AG04449 (cell line): Measurements from ENCODE around the gene ZNF407.

ENCODE experiments used
- CTCF ChIA-PET: fragments of 350-600 bp; formaldehyde crosslinking; extraction: SDS; loops from one replicate; lab custom pipeline; 2021; ENCODE audit warnings: antibody characterized with exemption; lab: Yijun Ruan, JAX
- POLR2A ChIA-PET: fragments of 400-600, 350-600 bp; formaldehyde crosslinking; extraction: SDS; loops from one replicate; lab custom pipeline; 2020; ENCODE audit warnings: antibody characterized with exemption, inconsistent platforms; lab: Yijun Ruan, JAX
- DNase-seq: peaks from one replicate; pipeline ENCODE4 v3.0.0-alpha.2; 2010; ENCODE audit warnings: low read depth, low spot score
- H3K4me3 ChIP-seq: 2 replicates; pipeline ENCODE4 v1.5.1; 2011; ENCODE audit warnings: low read depth, mild to moderate bottlenecking, control low read depth, low read length
- TF ChIP-seq, protein P1 (sequence below): IDR thresholded peaks from one replicate; pipeline ENCODE4 v1.5.1; 2011; ENCODE audit warnings: mild to moderate bottlenecking, moderate library complexity, low read length, control low read depth, inconsistent platforms; ENCODE audit not compliant: insufficient read depth; ENCODE audit errors: missing control alignments

Gene ZNF407

DNA sequence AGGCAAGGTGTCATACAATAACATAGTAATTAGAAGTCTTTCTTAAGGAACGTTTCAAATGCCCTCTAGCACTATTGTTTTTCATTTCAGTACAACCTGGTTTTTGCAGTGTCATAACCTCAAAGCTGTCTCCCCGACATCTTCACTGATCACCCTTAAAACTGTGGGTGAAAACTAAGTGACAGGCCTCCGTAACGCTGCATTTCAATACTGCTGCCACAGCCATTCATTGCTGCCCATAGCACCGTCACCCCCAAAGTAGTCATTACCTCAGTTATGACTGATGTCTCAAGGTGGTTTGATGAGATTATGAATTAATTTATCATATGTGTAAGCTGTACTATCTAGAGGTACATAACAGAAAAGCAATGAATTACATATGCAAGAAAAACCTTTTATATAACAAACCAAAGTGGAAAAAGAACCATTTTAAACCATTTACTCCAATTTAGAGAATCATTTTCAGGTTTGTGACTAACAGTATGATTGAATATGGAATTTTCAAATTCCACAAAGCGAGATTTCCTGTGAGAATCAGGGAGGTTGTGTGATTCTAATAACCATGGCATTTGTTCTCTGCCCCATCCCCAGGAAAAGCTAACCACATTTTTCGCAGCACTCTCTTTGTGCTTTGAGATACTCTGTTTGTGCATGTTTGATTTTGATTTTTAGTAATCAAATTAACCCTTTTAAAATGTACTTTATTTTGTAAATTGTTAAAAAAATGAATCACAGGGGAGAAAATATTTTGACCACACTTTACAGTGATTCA, 348.3 kb downstream of the ZNF407 start:
- H3K4me3 ChIP-seq = no peak overlapping the region
- CTCF ChIA-PET = no interaction called here
- DNase-seq = no peak
- TF ChIP-seq, protein P1, sequence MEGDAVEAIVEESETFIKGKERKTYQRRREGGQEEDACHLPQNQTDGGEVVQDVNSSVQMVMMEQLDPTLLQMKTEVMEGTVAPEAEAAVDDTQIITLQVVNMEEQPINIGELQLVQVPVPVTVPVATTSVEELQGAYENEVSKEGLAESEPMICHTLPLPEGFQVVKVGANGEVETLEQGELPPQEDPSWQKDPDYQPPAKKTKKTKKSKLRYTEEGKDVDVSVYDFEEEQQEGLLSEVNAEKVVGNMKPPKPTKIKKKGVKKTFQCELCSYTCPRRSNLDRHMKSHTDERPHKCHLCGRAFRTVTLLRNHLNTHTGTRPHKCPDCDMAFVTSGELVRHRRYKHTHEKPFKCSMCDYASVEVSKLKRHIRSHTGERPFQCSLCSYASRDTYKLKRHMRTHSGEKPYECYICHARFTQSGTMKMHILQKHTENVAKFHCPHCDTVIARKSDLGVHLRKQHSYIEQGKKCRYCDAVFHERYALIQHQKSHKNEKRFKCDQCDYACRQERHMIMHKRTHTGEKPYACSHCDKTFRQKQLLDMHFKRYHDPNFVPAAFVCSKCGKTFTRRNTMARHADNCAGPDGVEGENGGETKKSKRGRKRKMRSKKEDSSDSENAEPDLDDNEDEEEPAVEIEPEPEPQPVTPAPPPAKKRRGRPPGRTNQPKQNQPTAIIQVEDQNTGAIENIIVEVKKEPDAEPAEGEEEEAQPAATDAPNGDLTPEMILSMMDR = no peak
- POLR2A ChIA-PET = no interaction called here

DNA sequence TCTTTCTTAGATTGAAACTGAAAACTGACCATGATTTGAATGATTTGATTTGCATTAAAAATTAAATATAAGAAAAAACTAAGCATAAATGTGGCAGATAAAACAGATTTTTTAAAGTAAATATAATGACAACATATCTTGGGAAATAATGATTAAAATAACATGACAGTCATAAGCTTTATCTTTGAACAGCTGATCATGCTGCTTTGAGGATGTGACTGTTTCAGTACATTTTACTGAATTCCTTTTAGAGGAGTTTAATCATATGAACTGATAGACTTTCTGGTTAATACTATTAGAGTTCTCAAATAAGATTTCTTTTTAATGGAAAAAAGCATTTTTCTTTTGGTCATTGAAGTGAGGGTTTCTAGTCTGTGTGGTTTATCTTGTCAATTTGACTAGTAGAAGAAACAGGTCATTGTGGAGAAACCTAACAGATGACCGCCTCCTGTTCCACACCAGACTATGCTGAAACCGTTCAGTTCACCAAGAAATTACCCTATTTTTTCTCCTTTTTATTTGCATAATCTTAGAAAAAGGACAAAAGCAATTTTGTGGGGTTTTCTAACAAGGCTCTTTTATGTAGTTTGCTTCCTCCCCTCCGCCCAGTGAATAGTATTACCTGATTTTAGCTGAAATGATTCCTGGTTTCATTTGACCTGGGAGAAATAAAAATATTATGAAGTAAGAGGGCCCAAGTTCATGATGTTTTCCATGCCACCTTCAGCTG, 349.1 kb downstream of the ZNF407 start:
- TF ChIP-seq, protein P1 = no peak
- H3K4me3 ChIP-seq = no peak overlapping the region
- DNase-seq = no peak
- CTCF ChIA-PET = interaction anchor here (1.1 to 1.2 kb wide), 2 partner anchors 10 to 11 kb away, joined by 3 read pairs; no protein-coding TSS in a partner anchor
- POLR2A ChIA-PET = no interaction called here

DNA sequence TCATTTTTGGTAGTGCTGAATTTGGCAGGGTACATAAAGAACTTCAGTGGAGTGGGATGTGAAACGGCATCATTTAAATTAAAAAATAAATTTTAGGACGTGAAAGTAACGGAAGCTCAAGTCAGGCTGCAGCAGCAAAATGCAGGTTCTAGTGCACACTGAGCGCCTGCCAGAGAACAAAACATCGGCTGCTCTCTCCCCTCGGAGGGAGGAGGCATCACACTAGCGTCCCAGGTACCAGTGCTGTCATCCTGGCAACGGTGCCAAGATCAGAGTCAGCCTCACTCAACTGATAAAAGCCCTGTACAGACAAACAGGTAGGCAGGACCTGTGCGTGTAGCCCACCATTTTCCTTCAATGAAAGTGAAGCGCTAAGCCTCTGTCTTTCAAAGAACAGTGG, 349.7 kb downstream of the ZNF407 start:
- DNase-seq = no peak
- CTCF ChIA-PET = interaction anchor here (1.1 to 1.4 kb wide), 4 partner anchors 9 to 16 kb away, joined by 3 to 4 read pairs (median 4); no protein-coding TSS in a partner anchor
- no peak overlapping the region for H3K4me3 ChIP-seq
- TF ChIP-seq, protein P1 = no peak
- POLR2A ChIA-PET = no interaction called here

DNA sequence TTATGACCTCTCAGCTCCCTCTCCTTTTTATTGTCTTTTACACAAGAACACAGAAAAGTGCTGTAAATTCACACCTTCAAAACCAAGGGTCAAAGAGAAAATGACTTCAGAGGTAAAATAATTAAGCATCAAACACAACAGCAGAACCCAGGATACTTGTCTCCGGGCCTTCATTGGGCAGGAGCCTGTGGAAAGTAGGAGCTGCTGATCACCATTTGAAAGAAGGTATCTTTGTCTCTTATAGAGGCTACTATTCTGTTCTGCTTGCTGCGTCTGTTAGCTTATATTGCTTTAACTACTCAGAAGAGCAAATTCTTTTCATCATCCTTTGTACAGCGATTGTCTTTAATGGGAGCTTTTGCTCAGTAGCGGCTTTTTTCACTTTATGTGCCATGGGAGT, 350.2 kb downstream of the ZNF407 start:
- TF ChIP-seq, protein P1 = no peak

DNA sequence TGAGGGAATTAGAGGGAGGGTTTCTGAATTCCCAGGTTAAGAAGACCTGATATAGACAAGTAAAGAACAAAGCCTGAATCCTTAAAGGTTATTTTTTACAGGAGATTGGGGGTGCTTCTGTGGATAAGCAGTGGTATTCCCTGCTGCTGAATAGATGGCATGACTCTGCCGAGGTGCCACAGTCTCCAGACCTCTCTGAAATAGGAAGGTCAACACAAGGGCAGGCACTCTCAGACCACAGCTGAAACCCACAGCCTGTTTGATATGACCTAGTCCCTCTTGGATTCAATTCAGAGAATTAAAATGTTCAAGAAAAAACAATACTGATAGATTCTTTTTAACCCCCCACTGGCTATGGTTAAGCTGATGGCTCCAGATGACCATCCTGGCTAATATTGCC, 351.9 kb downstream of the ZNF407 start:
- CTCF ChIA-PET = no interaction called here
- TF ChIP-seq, protein P1 = no peak
- no peak for DNase-seq
- POLR2A ChIA-PET = no interaction called here
- no peak overlapping the region for H3K4me3 ChIP-seq

More for the DNA sequence above, 350.2 kb downstream of the ZNF407 start:
- DNase-seq = no peak
- ChIA-PET POLR2A (no interaction called here), CTCF (interaction anchor here (1.1 to 1.4 kb wide), 4 partner anchors 9 to 16 kb away, joined by 3 to 4 read pairs (median 4); no protein-coding TSS in a partner anchor)
- H3K4me3 ChIP-seq = no peak overlapping the region

DNA sequence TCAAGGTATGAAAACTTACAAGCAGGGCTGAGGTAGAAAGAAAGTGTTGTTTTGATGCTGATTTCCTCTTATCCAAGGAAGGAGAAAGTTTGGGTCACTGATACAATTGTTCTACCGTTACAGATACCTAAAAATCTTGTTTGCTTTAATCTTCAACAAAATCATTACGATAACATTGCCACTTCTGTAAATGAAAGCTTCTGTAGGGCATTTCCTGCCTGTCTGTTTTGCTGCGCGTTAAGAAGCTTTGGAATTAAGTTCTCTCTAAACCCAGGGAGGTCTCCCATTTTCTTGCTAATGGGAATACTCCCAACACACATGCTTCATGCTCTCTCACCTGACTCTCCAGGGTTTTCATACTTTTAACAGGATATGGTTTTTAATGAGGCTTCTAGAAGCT, 352.8 kb downstream of the ZNF407 start:
- POLR2A ChIA-PET = no interaction called here
- no peak for DNase-seq
- TF ChIP-seq, protein P1 = no peak
- no peak overlapping the region for H3K4me3 ChIP-seq
- CTCF ChIA-PET = interaction anchor here (1.6 kb wide), 1 partner anchor 13 kb away, joined by 5 read pairs; no protein-coding TSS in a partner anchor
